Hematopoietic multipotent progenitor cell treated with erythropoietin and hydrocortisone succinate and interleukin-3 and kit ligand, for 17 days (in vitro differentiated cells): ENCODE measurements around the gene SHANK2.

ENCODE experiments used
- DNase-seq: peaks from one replicate; pipeline ENCODE4 v3.0.0-alpha.2; 2015; ENCODE audit warnings: low spot score

Gene SHANK2

GRCh38 chr11:71252269-71252769, at the start of gene SHANK2:
Gene SHANK2 (minus strand): TSS chr11:71252577. CDS start chr11:71147326, 105,251 bp downstream.
- no peak for DNase-seq

GRCh38 chr11:71301858-71302533, 49.6 kb upstream of the SHANK2 start:
- no peak for DNase-seq

GRCh38 chr11:71301046-71301857, 48.9 kb upstream of the SHANK2 start:
- no peak for DNase-seq

GRCh38 chr11:71300187-71300586, 47.8 kb upstream of the SHANK2 start:
- DNase-seq = no peak

GRCh38 chr11:71298761-71299181, 46.4 kb upstream of the SHANK2 start:
- no peak for DNase-seq

GRCh38 chr11:71298016-71298550, 45.7 kb upstream of the SHANK2 start:
- no peak for DNase-seq

GRCh38 chr11:71294846-71295600, 42.6 kb upstream of the SHANK2 start:
- no peak for DNase-seq

GRCh38 chr11:71293961-71294782, 41.8 kb upstream of the SHANK2 start:
- DNase-seq = no peak

- no peak for DNase-seq
Measured at GRCh38 chr11:71286701-71287643, 34.6 kb upstream of the SHANK2 start.

GRCh38 chr11:71285111-71285510, 32.7 kb upstream of the SHANK2 start:
- no peak for DNase-seq

- DNase-seq = no peak
Measured at GRCh38 chr11:71284525-71285092, 32.2 kb upstream of the SHANK2 start.

GRCh38 chr11:71283971-71284441, 31.6 kb upstream of the SHANK2 start:
- no peak for DNase-seq

- DNase-seq = no peak
Measured at GRCh38 chr11:71282581-71283351, 30.4 kb upstream of the SHANK2 start.

- no peak for DNase-seq
Measured at GRCh38 chr11:71281831-71282230, 29.5 kb upstream of the SHANK2 start.

- no peak for DNase-seq
Measured at GRCh38 chr11:71281204-71281603, 28.8 kb upstream of the SHANK2 start.

GRCh38 chr11:71279916-71280645, 27.7 kb upstream of the SHANK2 start:
- DNase-seq = no peak

GRCh38 chr11:71272161-71272560, 19.8 kb upstream of the SHANK2 start:
- no peak for DNase-seq
